HepG2 (cell line): Measurements from ENCODE around the gene U2AF1L4. TPM values are rescaled to one million over a fixed set of nuclear protein-coding genes. Genes with fewer than 3 reads are reported as not detected.

Experiments
- ASH2L ChIP-seq: fragments of 300-600, 200-600 bp; sonication (generic); IDR thresholded peaks from 2 replicates; pipeline ENCODE4 v1.7.0; 2017; ENCODE audit warnings: low read depth, mild to moderate bottlenecking, moderate library complexity, mixed read lengths, low read length; ENCODE audit not compliant: insufficient read length
- BRF2 ChIP-seq: sonication (generic); formaldehyde crosslinking; IDR thresholded peaks from 2 replicates; pipeline ENCODE4 v1.8.1; 2022; ENCODE audit warnings: mild to moderate bottlenecking, missing genetic modification reagents
- HOXA5 ChIP-seq: sonication (generic); formaldehyde crosslinking; IDR thresholded peaks from 2 replicates; pipeline ENCODE4 v1.4.0; 2020; ENCODE audit warnings: missing genetic modification reagents
- PAXIP1 ChIP-seq: sonication (generic); formaldehyde crosslinking; conservative IDR thresholded peaks from 2 replicates; pipeline ENCODE4 v1.4.0; 2020; ENCODE audit warnings: mild to moderate bottlenecking, missing genetic modification reagents, moderate library complexity
- PITX1 ChIP-seq: sonication (generic); formaldehyde crosslinking; IDR thresholded peaks from 2 replicates; pipeline ENCODE4 v1.5.1; 2020; ENCODE audit warnings: mild to moderate bottlenecking, missing genetic modification reagents
- POGZ ChIP-seq: sonication (generic); formaldehyde crosslinking; IDR thresholded peaks from 2 replicates; pipeline ENCODE4 v1.4.0; 2020; ENCODE audit warnings: mild to moderate bottlenecking, missing genetic modification reagents
- TOPORS ChIP-seq: sonication (generic); formaldehyde crosslinking; IDR thresholded peaks from 2 replicates; pipeline ENCODE4 v1.8.0; 2023; ENCODE audit warnings: mild to moderate bottlenecking, missing genetic modification reagents
- ZNF609 ChIP-seq: sonication (generic); formaldehyde crosslinking; IDR thresholded peaks from 2 replicates; pipeline ENCODE4 v1.4.0; 2020; ENCODE audit warnings: mild to moderate bottlenecking, missing genetic modification reagents, borderline replicate concordance
- ZNF709 ChIP-seq: sonication (generic); formaldehyde crosslinking; IDR thresholded peaks from 2 replicates; pipeline ENCODE4 v1.5.0; 2020; ENCODE audit warnings: mild to moderate bottlenecking, missing genetic modification reagents
- ZNF790 ChIP-seq: sonication (generic); formaldehyde crosslinking; IDR thresholded peaks from 2 replicates; pipeline ENCODE4 v1.8.0; 2022; ENCODE audit warnings: missing genetic modification reagents, mild to moderate bottlenecking, borderline replicate concordance
- polyA plus RNA-seq, 8 experiments: library from polyadenylated mRNA; depleted of rRNA in 3 of 8; stranded (reverse) in 7 of 8; unstranded in 1 of 8; fragments of >200 nt; fragmentation: Illumina TruSeq in 4 of 8; extraction: Trizol in 4 of 8; gene quantifications; 2 replicates each; pipeline versions ENCODE4 v1.2.1 to v1.2.3, GENCODE V29; 2011 to 2016; ENCODE audit warnings: low read depth in 4 of 8, missing spikeins in 1 of 8, mixed read lengths in 1 of 8; ENCODE audit not compliant: insufficient read depth in 1 of 8
- total RNA-seq, 5 experiments: library from RNA; depleted of rRNA; stranded (reverse); fragments of >200 nt; fragmentation: Illumina TruSeq; extraction: Trizol; gene quantifications; 2 replicates each; pipeline ENCODE4 v1.2.3, GENCODE V29; 2016; ENCODE audit warnings: low read depth in 1 of 5
- TF ChIP-seq, protein P1 (sequence below): sonication (generic); formaldehyde crosslinking; IDR thresholded peaks from 2 replicates; pipeline ENCODE4 v1.4.0; 2020; ENCODE audit warnings: missing genetic modification reagents, borderline replicate concordance
- TF ChIP-seq, protein P2 (sequence below): sonication (generic); formaldehyde crosslinking; IDR thresholded peaks from 2 replicates; pipeline ENCODE4 v1.8.0; 2022; ENCODE audit warnings: mild to moderate bottlenecking, missing genetic modification reagents; ENCODE audit not compliant: insufficient replicate concordance
- TF ChIP-seq, protein P3 (sequence below): IDR thresholded peaks from 2 replicates; pipeline ENCODE4 v1.6.1; 2016; ENCODE audit warnings: missing biosample characterization, missing genetic modification reagents, low read depth

Gene U2AF1L4
- total and polyA plus RNA-seq, 2 of the 13 experiments (the other 11 are each of a cell fraction or from before 2014, with no cell fraction given) = 7.9 to 15.4 TPM

- TF ChIP-seq ZNF609 (CRISPR knock-in tag) (no peak), ASH2L (peak; percentile 27), PITX1 (CRISPR knock-in tag) (no peak), HOXA5 (CRISPR knock-in tag) (no peak), PAXIP1 (0 out of 2 replicates have a peak, but pooled peaks have one; percentile 6), ZNF790 (CRISPR knock-in tag) (no peak), BRF2 (CRISPR knock-in tag) (no peak), POGZ (no peak), ZNF709 (no peak), TOPORS (CRISPR knock-in tag) (no peak)
- TF ChIP-seq, protein P1, sequence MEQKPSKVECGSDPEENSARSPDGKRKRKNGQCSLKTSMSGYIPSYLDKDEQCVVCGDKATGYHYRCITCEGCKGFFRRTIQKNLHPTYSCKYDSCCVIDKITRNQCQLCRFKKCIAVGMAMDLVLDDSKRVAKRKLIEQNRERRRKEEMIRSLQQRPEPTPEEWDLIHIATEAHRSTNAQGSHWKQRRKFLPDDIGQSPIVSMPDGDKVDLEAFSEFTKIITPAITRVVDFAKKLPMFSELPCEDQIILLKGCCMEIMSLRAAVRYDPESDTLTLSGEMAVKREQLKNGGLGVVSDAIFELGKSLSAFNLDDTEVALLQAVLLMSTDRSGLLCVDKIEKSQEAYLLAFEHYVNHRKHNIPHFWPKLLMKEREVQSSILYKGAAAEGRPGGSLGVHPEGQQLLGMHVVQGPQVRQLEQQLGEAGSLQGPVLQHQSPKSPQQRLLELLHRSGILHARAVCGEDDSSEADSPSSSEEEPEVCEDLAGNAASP (CRISPR knock-in tag) = no peak
- TF ChIP-seq, protein P2, sequence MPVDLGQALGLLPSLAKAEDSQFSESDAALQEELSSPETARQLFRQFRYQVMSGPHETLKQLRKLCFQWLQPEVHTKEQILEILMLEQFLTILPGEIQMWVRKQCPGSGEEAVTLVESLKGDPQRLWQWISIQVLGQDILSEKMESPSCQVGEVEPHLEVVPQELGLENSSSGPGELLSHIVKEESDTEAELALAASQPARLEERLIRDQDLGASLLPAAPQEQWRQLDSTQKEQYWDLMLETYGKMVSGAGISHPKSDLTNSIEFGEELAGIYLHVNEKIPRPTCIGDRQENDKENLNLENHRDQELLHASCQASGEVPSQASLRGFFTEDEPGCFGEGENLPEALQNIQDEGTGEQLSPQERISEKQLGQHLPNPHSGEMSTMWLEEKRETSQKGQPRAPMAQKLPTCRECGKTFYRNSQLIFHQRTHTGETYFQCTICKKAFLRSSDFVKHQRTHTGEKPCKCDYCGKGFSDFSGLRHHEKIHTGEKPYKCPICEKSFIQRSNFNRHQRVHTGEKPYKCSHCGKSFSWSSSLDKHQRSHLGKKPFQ (CRISPR knock-in tag) = no peak
- TF ChIP-seq, protein P3, sequence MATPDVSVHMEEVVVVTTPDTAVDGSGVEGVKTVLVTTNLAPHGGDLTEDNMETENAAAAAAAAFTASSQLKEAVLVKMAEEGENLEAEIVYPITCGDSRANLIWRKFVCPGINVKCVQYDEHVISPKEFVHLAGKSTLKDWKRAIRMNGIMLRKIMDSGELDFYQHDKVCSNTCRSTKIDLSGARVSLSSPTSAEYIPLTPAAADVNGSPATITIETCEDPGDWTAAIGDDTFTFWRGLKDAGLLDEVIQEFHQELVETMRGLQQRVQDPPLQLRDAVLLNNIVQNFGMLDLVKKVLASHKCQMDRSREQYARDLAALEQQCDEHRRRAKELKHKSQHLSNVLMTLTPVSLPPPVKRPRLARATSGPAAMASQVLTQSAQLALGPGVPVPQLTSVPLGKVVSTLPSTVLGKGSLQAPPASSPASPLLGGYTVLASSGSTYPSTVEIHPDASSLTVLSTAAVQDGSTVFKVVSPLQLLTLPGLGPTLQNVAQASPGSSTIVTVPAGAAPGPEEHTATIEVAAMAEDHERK = no peak; the same call in 1 of the 2 replicates
Observed at GRCh38 chr19:35745328-35746086, at the start of gene U2AF1L4, which contains the start of gene PSENEN (continued).
